ENCODE results near the gene LRIT2. TPM values are rescaled to one million over a fixed set of nuclear protein-coding genes. Genes with fewer than 3 reads are reported as not detected.

The LRIT2 gene
- total RNA-seq, 1 donor = not detected

DNA sequence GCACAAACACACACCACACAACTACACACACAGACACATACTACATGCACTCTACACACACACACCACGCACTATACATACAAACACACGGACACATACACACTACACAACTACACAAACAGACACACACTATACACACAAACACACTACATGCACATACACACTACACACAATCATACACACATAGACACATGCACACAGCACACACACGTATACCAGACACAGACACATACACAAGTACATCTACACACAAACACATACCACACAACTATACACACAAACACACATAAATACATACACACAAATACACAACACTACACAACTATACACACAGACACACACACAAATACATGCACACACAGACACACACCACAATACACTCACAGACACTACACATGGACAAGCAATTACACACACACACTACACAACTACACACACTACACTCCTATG is 47.2 kb downstream of the LRIT2 start:
- no peak for DNase-seq (ENCODE audit: low read depth)
- H3K4me3 ChIP-seq (ENCODE audit: low read depth, low read length) = no peak overlapping the region
- TF ChIP-seq, protein P1, sequence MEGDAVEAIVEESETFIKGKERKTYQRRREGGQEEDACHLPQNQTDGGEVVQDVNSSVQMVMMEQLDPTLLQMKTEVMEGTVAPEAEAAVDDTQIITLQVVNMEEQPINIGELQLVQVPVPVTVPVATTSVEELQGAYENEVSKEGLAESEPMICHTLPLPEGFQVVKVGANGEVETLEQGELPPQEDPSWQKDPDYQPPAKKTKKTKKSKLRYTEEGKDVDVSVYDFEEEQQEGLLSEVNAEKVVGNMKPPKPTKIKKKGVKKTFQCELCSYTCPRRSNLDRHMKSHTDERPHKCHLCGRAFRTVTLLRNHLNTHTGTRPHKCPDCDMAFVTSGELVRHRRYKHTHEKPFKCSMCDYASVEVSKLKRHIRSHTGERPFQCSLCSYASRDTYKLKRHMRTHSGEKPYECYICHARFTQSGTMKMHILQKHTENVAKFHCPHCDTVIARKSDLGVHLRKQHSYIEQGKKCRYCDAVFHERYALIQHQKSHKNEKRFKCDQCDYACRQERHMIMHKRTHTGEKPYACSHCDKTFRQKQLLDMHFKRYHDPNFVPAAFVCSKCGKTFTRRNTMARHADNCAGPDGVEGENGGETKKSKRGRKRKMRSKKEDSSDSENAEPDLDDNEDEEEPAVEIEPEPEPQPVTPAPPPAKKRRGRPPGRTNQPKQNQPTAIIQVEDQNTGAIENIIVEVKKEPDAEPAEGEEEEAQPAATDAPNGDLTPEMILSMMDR (IDR thresholded peaks at IDR 0.05; ENCODE audit: insufficient read depth, low read depth, low read length) = no peak

DNA sequence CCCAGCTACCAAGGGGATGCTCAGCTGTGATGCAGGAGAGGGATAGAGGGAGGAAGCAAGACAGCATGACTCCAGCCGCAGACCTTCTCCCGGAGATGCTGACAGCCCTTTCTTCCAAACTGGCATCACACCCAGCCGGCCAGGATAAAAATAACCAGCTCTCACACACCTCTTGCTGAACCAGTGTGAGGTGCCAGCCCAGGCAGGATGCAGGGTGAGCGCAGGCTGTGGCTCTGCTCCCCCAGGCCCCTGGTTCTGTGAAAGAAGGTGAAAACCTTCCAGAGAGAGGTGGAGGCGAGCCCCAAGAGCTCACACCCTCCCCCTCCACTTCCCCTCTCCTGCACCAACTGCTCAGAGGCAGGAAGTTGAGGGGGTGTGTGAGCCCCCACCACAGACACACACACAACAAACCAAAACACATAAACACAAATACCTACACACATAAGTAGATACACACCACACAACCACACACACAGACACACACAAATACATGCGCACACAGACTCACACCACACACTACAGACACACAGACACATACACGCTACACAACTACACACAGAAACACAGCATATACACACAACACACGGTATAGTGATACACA is 47.7 kb downstream of the LRIT2 start:
- no peak for DNase-seq (ENCODE audit: low read depth)
- TF ChIP-seq, protein P1 (IDR thresholded peaks at IDR 0.05; ENCODE audit: insufficient read depth, low read depth, low read length) = no peak
- no peak overlapping the region for H3K4me3 ChIP-seq (ENCODE audit: low read depth, low read length)

DNA sequence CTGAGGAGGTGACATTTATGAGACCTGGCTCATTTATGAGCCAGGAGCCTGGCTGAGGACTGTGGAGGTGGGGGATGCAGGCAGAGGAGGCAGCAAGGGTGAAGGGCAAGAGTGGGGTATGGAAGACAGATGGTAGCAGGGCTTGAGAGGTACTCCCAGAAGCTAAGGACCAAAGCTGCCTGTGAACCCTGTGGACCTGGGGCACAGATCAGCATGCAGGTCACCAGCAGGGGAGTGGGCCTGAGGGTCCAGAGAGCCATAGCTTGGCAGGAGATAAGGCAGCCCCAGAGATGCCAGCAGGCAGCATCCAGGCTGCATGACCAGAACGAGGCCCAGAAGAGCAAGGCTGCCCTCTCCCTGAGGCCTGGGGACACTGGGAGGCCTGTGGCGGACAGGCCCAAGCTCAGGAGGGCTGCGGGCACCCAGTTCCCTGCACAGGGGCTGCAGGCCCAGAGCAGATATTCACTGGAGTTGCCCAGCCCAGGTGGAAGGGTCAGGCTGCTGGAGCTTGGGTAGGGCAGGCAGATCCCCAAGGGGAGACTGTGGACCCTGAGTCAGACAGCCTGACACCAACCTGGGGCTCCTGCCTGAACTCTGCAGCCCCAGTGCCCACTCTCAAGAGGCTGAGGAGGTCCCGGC is 48.4 kb downstream of the LRIT2 start:
- TF ChIP-seq, protein P1 (IDR thresholded peaks at IDR 0.05; ENCODE audit: insufficient read depth, low read depth, low read length) = no peak
- H3K4me3 ChIP-seq (ENCODE audit: low read depth, low read length) = no peak overlapping the region
- DNase-seq (ENCODE audit: low read depth) = no peak

DNA sequence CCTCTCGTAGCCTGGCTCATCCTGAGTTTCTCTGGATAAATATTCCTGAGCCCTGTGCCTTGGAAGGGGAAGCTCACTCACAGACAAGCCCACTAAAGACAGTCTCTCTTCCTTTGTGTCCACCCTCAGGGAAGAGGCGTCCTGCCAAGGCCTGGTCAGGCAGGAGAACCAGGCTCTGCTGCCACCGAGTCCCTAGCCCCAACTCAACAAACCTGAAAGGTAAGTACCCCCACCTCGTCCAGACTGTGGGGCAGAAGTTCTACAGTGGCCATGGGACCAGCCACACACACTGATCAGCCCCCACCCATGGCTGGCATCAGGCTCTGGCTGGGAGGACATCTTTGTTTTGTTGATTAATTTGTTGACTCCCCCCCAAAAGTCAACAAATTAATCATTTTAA is 49.0 kb downstream of the LRIT2 start:
- H3K4me3 ChIP-seq (ENCODE audit: low read depth, low read length) = no peak overlapping the region
- TF ChIP-seq, protein P1 (IDR thresholded peaks at IDR 0.05; ENCODE audit: insufficient read depth, low read depth, low read length) = no peak
- no peak for DNase-seq (ENCODE audit: low read depth)

DNA sequence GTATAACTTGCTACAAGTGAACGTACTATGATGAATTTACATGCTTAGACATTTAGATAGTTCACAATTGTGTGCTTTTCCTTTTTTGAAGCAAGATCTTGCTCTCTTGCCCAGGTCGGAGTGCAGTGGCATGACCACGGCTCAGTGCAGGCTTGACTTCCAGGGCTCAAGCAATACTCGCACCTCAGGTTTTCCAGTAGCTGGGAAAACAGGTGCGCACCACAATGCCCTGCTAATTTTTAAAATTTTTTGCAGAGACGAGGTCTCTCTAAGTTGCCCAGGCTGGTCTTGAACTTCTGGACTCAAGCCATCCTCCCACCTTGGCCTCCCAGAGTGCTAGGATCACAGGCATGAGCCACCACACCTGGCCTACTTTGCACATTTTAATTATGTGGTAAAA is 49.9 kb downstream of the LRIT2 start:
- TF ChIP-seq, protein P1 (IDR thresholded peaks at IDR 0.05; ENCODE audit: insufficient read depth, low read depth, low read length) = no peak
- no peak for DNase-seq (ENCODE audit: low read depth)
- H3K4me3 ChIP-seq (ENCODE audit: low read depth, low read length) = no peak overlapping the region

DNA sequence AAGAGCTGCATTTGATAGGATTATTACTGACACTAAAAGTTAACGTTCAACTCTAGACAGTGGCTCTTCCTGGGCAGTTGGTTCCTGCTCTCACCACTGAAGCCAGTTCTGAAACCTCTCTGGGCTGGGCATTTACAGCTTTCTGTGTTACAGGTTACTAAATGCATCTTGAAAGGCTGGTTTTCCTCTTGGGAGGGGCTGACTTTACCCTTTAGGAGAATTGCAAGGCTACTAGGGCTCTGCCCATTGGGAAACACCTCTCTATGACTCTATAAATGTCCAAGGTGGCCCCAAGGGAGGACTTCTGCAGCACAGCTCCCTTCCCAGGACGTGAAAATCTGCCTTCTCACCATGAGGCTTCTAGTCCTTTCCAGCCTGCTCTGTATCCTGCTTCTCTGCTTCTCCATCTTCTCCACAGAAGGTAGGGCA is 51.8 kb downstream of the LRIT2 start, which contains the start of gene GPR15LG:
Gene GPR15LG, plus strand, starts transcription at position 301 of the 429 bp plus-strand sequence. Its CDS starts 51 bp downstream, at position 352.
- no peak for DNase-seq (ENCODE audit: low read depth)
- H3K4me3 ChIP-seq (ENCODE audit: low read depth, low read length) = no peak within 1 kb of the TSS
- TF ChIP-seq, protein P1 (IDR thresholded peaks at IDR 0.05; ENCODE audit: insufficient read depth, low read depth, low read length) = no peak

Measured in fibroblast of villous mesenchyme (primary cell).